Muscle layer of colon (tissue), 2 donors: Measurements from ENCODE around the gene IL31RA.
"Not testable (repeated sequence)": the region's sequence is repeated elsewhere in the genome, so short reads cannot be mapped to it uniquely, and the experiment has no call there.

Experiments used
- H3K27ac ChIP-seq: one replicate; pipeline ENCODE4 v1.7.0; 2013; ENCODE audit warnings: low read depth, mild to moderate bottlenecking, low read length, moderate library complexity
- H3K27me3 ChIP-seq, 2 donors: one replicate each; pipeline ENCODE4 v1.7.0; 2013; ENCODE audit warnings: low read length in 2 of 2, mild to moderate bottlenecking in 2 of 2; ENCODE audit not compliant: insufficient read depth in 2 of 2, control insufficient read depth in 1 of 2
- H3K36me3 ChIP-seq: one replicate; pipeline ENCODE4 v1.7.0; 2013; ENCODE audit warnings: mild to moderate bottlenecking, low read length; ENCODE audit not compliant: insufficient read depth
- H3K4me1 ChIP-seq: one replicate; pipeline ENCODE4 v1.7.0; 2013; ENCODE audit warnings: mild to moderate bottlenecking, low read length; ENCODE audit not compliant: insufficient read depth
- H3K4me3 ChIP-seq, 2 donors: one replicate each; pipeline ENCODE4 v1.7.0; 2013; ENCODE audit warnings: low read length in 2 of 2, low read depth in 1 of 2, mild to moderate bottlenecking in 1 of 2, moderate library complexity in 1 of 2
- H3K9ac ChIP-seq: one replicate; pipeline ENCODE4 v1.7.0; 2013; ENCODE audit warnings: low read length
- H3K9me3 ChIP-seq: one replicate; pipeline ENCODE4 v1.7.0; 2013; ENCODE audit warnings: mild to moderate bottlenecking, low read length
- donor health status: abdominal sarcoma.
- donor health status: Adenocarcinoma of cecum.

Gene IL31RA

DNA sequence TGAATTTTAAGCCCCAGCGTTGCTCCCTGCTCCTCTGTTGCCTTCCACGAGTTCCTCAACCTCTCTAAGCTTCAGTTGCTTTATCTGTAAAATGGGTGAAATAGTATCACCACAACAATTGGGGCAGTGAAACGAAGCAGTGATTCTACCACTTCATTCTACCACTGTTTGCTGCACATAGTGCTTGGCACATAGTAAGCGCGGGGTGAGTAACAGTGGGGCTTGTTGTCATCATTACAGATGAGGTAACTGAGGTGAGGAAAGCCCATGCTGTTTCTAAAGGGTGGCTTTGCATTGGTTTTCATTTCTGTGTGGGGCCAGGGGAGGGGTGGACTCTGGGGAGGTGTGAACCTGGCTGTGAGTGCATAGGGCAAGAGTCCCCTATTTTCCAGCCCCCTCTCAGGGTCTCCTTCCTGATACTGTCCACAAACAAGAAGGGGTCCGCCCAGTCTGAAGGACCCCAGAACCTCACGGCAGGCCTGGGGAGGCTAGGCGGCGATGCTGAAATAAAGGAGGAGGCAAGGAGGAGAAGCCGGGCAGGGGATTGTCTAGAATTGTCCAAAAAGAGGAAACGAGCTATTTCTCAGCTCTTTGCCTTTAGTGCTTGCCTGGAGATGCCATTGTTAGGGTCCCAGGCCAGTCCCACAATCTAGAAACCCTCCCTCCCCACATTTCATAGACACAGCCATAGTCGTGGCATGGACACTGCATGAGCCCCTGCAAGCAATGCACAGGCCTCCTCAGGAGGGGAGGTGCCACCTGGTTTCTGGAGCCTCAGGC is 78.1 kb downstream of the IL31RA start:
- no peak overlapping the region for H3K27ac ChIP-seq
- H3K9ac ChIP-seq: no peak overlapping the region
- no peaks in the 10 kb centered on the region for H3K36me3 ChIP-seq
- H3K9me3 ChIP-seq: no peaks in the 10 kb centered on the region
- H3K4me3 ChIP-seq: no peak overlapping the region
- no peaks in the 10 kb centered on the region for H3K27me3 ChIP-seq
- no peaks in the 10 kb centered on the region for H3K4me1 ChIP-seq

- H3K27ac ChIP-seq: no peak overlapping the region
- no peaks in the 10 kb centered on the region for H3K36me3 ChIP-seq
- H3K4me3 ChIP-seq: no peak overlapping the region
- no peaks in the 10 kb centered on the region for H3K27me3 ChIP-seq
- no peaks in the 10 kb centered on the region for H3K9me3 ChIP-seq
- no peaks in the 10 kb centered on the region for H3K4me1 ChIP-seq
- no peak overlapping the region for H3K9ac ChIP-seq
Measured at GRCh38 chr5:55932700-55933099, 81.5 kb downstream of the IL31RA start.

GRCh38 chr5:55933377-55934114 is 82.4 kb downstream of the IL31RA start:
- Histone ChIP-seq H3K36me3 (no peaks in the 10 kb centered on the region), H3K9me3 (no peaks in the 10 kb centered on the region), H3K4me3 (no peak overlapping the region), H3K9ac (no peak overlapping the region), H3K4me1 (no peaks in the 10 kb centered on the region), H3K27me3 (no peaks in the 10 kb centered on the region), H3K27ac (no peak overlapping the region)

DNA sequence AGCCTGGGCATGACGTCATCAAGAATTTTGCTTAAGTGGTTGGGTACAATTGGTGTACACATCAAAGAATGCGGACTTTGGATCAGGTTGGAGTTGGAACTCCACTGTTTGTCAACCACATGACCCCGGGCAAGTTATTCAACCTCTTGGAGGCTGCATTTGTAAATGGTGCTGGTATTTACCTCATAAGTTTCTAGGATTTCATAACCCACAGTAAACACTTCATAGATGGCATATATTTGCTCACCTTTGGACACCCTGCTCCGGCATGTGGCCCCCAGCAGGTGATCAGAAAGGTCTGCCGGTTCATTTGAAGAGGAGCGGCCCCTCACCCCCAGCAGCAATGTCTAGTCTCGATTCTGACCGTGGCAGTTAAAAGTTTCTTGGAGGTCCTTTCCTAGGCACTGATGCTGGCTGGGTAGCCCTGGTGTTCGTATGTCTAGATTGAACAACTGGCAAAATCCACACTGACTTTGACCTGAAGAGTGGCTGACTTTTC is 83.0 kb downstream of the IL31RA start:
- Histone ChIP-seq H3K4me1 (no peaks in the 10 kb centered on the region), H3K4me3 (no peak overlapping the region), H3K36me3 (no peaks in the 10 kb centered on the region), H3K27ac (no peak overlapping the region), H3K9me3 (no peaks in the 10 kb centered on the region), H3K27me3 (no peaks in the 10 kb centered on the region), H3K9ac (no peak overlapping the region)

GRCh38 chr5:55934720-55935119 is 83.6 kb downstream of the IL31RA start:
- Histone ChIP-seq H3K27me3 (no peaks in the 10 kb centered on the region), H3K4me1 (no peaks in the 10 kb centered on the region), H3K36me3 (no peaks in the 10 kb centered on the region), H3K9me3 (no peaks in the 10 kb centered on the region), H3K4me3 (no peak overlapping the region), H3K27ac (no peak overlapping the region), H3K9ac (no peak overlapping the region)

GRCh38 chr5:55935371-55935770 is 84.2 kb downstream of the IL31RA start:
- Histone ChIP-seq H3K4me1 (no peaks in the 10 kb centered on the region), H3K9me3 (no peaks in the 10 kb centered on the region), H3K27ac (no peak overlapping the region), H3K27me3 (no peaks in the 10 kb centered on the region), H3K4me3 (no peak overlapping the region), H3K9ac (no peak overlapping the region), H3K36me3 (peaks cover 3% of the 10 kb centered on the region)

DNA sequence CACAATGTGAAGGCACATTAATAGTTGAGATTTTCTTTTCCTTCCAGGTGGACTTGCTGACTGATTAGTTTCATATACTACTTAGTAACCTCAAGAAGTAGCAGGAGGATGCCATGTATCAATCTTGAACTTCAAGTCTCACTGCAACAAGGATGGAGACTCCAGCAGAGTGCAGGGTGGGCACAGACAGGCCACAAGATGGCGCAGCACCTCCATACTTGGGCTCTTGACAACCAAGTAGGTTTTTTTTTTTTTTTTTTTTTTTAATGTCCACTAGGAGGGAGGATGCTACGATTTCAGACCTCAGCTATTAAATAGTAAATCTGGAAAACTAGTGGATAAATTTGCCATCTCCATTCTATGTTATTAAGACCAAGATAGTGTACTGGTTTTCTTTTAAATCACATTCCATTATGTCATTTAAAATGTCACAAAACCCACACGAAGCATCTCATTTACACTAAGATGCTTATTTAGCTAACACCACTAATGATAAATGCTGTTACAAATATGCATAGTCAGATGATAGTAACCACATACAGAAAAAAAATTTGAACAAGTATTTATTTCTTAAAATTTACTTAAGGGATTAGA is 85.0 kb downstream of the IL31RA start:
- no peaks in the 10 kb centered on the region for H3K4me1 ChIP-seq
- peaks cover 9% of the 10 kb centered on the region for H3K36me3 ChIP-seq

DNA sequence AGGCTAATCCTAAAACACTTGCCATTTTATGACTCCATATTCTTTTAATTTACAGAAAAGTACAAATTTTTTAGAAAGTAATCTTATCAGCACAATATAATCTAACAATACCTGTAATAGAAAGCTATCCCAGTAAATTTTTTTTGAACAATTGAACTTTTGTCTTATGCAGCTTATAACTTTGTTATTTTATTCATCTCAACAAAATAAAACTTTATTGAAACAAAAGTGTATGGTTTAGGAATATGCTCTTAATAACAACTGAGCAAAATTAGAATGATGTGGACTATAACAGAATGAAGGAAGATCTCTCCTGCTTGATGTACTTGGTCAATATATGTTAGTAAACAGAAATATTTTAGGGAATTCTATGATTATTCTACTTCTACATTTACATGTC is 86.4 kb downstream of the IL31RA start:
- H3K4me3 ChIP-seq, H3K27ac ChIP-seq, H3K36me3 ChIP-seq, H3K9me3 ChIP-seq, H3K4me1 ChIP-seq, H3K9ac ChIP-seq, H3K27me3 ChIP-seq: not testable (repeated sequence)

More for the DNA sequence above, 85.0 kb downstream of the IL31RA start:
- Histone ChIP-seq H3K27ac (no peak overlapping the region), H3K27me3 (no peaks in the 10 kb centered on the region), H3K9ac (no peak overlapping the region), H3K4me3 (no peak overlapping the region), H3K9me3 (no peaks in the 10 kb centered on the region)

DNA sequence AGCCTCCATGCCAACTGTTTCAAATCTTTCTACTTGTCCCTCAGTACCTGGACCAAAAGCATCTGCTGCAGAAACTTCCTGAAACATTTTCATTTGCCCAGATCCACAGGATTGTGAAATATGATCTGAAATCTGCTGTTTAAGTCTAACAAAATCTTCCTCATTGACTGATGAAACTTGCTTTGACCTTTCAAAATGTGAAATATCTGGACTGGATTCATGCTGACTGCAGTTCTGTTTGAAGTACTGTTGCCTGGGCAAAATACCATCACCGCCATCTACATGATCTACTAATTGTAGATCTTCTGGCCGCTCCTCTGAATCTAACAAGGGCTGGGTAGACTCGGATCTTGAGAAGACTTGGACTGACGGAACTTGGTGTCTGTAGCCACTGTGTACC is 90.0 kb downstream of the IL31RA start:
- not testable (repeated sequence) for H3K27me3 ChIP-seq, H3K27ac ChIP-seq, H3K4me1 ChIP-seq, H3K9ac ChIP-seq, H3K4me3 ChIP-seq, H3K9me3 ChIP-seq
- H3K36me3 ChIP-seq: peaks cover 14% of the 10 kb centered on the region

DNA sequence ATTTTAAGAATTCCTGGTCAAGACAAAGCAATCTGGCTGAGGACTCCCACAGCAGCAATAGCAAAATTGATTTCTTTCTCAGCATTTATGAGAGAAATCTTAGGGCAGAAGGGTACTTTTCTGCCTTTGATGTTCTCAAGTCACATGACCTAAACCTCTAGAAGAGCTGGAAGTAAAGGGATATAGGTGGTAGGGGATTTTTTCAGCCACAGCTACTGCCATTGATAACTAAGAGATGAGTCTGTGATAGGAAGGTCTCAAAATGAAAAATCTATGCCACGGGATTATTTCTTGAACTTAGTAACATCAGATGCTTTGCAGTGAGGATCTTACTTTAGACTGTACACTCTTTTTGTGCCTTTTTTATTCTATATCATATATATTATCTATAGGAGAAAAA is 108.1 kb downstream of the IL31RA start:
- Histone ChIP-seq H3K4me3 (no peak overlapping the region), H3K27me3 (no peaks in the 10 kb centered on the region), H3K27ac (no peak overlapping the region), H3K9ac (no peak overlapping the region), H3K9me3 (no peaks in the 10 kb centered on the region), H3K4me1 (no peaks in the 10 kb centered on the region), H3K36me3 (peaks cover 50% of the 10 kb centered on the region)

GRCh38 chr5:55960779-55961178 is 109.6 kb downstream of the IL31RA start:
- Histone ChIP-seq H3K36me3 (peaks cover 37% of the 10 kb centered on the region), H3K4me1 (no peaks in the 10 kb centered on the region), H3K4me3 (no peak overlapping the region), H3K9me3 (no peaks in the 10 kb centered on the region), H3K27ac (no peak overlapping the region), H3K27me3 (no peaks in the 10 kb centered on the region), H3K9ac (no peak overlapping the region)
